Duodenal mucosa (tissue), 2 donors: ENCODE measurements around the gene PCTP.

Experiments
- H3K27ac ChIP-seq: one replicate; pipeline ENCODE4 v1.7.0; 2013; ENCODE audit warnings: low read depth, low read length
- H3K27me3 ChIP-seq, 2 donors: one replicate each; pipeline ENCODE4 v1.7.0; 2013; ENCODE audit warnings: low read length in 2 of 2, control low read depth in 1 of 2; ENCODE audit not compliant: insufficient read depth in 2 of 2, control insufficient read depth in 1 of 2
- H3K36me3 ChIP-seq, 2 donors: one replicate each; pipeline ENCODE4 v1.7.0; 2013; ENCODE audit warnings: low read length in 2 of 2, control low read depth in 1 of 2; ENCODE audit not compliant: insufficient read depth in 2 of 2, control insufficient read depth in 1 of 2
- H3K4me1 ChIP-seq, 2 donors: one replicate each; pipeline ENCODE4 v1.7.0; 2013; ENCODE audit warnings: low read length in 2 of 2, control low read depth in 1 of 2; ENCODE audit not compliant: insufficient read depth in 2 of 2, control insufficient read depth in 1 of 2
- H3K4me3 ChIP-seq, 2 donors: one replicate each; pipeline ENCODE4 v1.7.0; 2013; ENCODE audit warnings: low read length in 2 of 2, low read depth in 1 of 2
- H3K9ac ChIP-seq, 2 donors: one replicate each; pipeline ENCODE4 v1.7.0; 2013; ENCODE audit warnings: low read length in 2 of 2, low read depth in 1 of 2
- H3K9me3 ChIP-seq, 2 donors: one replicate each; pipeline ENCODE4 v1.7.0; 2013; ENCODE audit warnings: low read length in 2 of 2, control low read depth in 1 of 2; ENCODE audit not compliant: control insufficient read depth in 1 of 2

The PCTP gene

GRCh38 chr17:55756689-55757088 is 5.8 kb downstream of the PCTP start:
- Histone ChIP-seq H3K9me3 (no peaks in the 10 kb centered on the region), H3K4me3 (no peak overlapping the region), H3K36me3 (peaks cover 0 to 4% of the 10 kb centered on the region in 2 donors), H3K27me3 (no peaks in the 10 kb centered on the region), H3K4me1 (peaks cover 2 to 5% of the 10 kb centered on the region in 2 donors), H3K9ac (no peak overlapping the region), H3K27ac (no peak overlapping the region)

GRCh38 chr17:55757659-55758058 is 6.8 kb downstream of the PCTP start:
- Histone ChIP-seq H3K9me3 (no peaks in the 10 kb centered on the region), H3K4me1 (peaks cover 0 to 5% of the 10 kb centered on the region in 2 donors), H3K27me3 (no peaks in the 10 kb centered on the region), H3K36me3 (peaks cover 0 to 4% of the 10 kb centered on the region in 2 donors), H3K9ac (no peak overlapping the region), H3K4me3 (no peak overlapping the region), H3K27ac (no peak overlapping the region)

- no peaks in the 10 kb centered on the region for H3K9me3 ChIP-seq
- peaks cover 0 to 4% of the 10 kb centered on the region in 2 donors for H3K36me3 ChIP-seq
- H3K4me1 ChIP-seq, result peaks cover 0 to 5% of the 10 kb centered on the region in 2 donors
- no peak overlapping the region for H3K9ac ChIP-seq
- H3K27ac ChIP-seq, result no peak overlapping the region
- H3K4me3 ChIP-seq, result no peak overlapping the region
- H3K27me3 ChIP-seq, result no peaks in the 10 kb centered on the region
These were observed 7.3 kb downstream of the PCTP start for GRCh38 chr17:55758171-55758570.

- Histone ChIP-seq H3K4me3 (no peak overlapping the region), H3K27ac (no peak overlapping the region), H3K36me3 (no peaks in the 10 kb centered on the region), H3K9ac (no peak overlapping the region), H3K27me3 (no peaks in the 10 kb centered on the region), H3K4me1 (peaks cover 0 to 5% of the 10 kb centered on the region in 2 donors), H3K9me3 (no peaks in the 10 kb centered on the region)
These were observed 9.9 kb downstream of the PCTP start for GRCh38 chr17:55760643-55761355.

GRCh38 chr17:55762086-55762858 is 11.4 kb downstream of the PCTP start:
- Histone ChIP-seq H3K9ac (no peak overlapping the region), H3K4me1 (peaks cover 0 to 5% of the 10 kb centered on the region in 2 donors), H3K4me3 (no peak overlapping the region), H3K27me3 (no peaks in the 10 kb centered on the region), H3K27ac (no peak overlapping the region), H3K9me3 (no peaks in the 10 kb centered on the region), H3K36me3 (no peaks in the 10 kb centered on the region)

- no peak overlapping the region for H3K27ac ChIP-seq
- H3K4me1 ChIP-seq, result peaks cover 0 to 5% of the 10 kb centered on the region in 2 donors
- peaks cover 0 to 4% of the 10 kb centered on the region in 2 donors for H3K36me3 ChIP-seq
- no peaks in the 10 kb centered on the region for H3K27me3 ChIP-seq
- no peak overlapping the region for H3K9ac ChIP-seq
- no peaks in the 10 kb centered on the region for H3K9me3 ChIP-seq
- no peak overlapping the region for H3K4me3 ChIP-seq
These were observed 13.0 kb downstream of the PCTP start for GRCh38 chr17:55763856-55764255.

- no peak overlapping the region for H3K27ac ChIP-seq
- H3K4me3 ChIP-seq, result no peak overlapping the region
- H3K4me1 ChIP-seq, result peaks cover 0 to 5% of the 10 kb centered on the region in 2 donors
- H3K9me3 ChIP-seq, result no peaks in the 10 kb centered on the region
- H3K36me3 ChIP-seq, result peaks cover 0 to 7% of the 10 kb centered on the region in 2 donors
- H3K9ac ChIP-seq, result no peak overlapping the region
- H3K27me3 ChIP-seq, result no peaks in the 10 kb centered on the region
These were observed 13.8 kb downstream of the PCTP start for GRCh38 chr17:55764610-55765009.

GRCh38 chr17:55765472-55765871 is 14.6 kb downstream of the PCTP start:
- no peaks in the 10 kb centered on the region for H3K9me3 ChIP-seq
- no peak overlapping the region for H3K27ac ChIP-seq
- H3K36me3 ChIP-seq, result peaks cover 0 to 7% of the 10 kb centered on the region in 2 donors

GRCh38 chr17:55768936-55769624 is 18.2 kb downstream of the PCTP start:
- Histone ChIP-seq H3K4me3 (no peak overlapping the region), H3K27me3 (no peaks in the 10 kb centered on the region), H3K9me3 (no peaks in the 10 kb centered on the region), H3K9ac (no peak overlapping the region), H3K36me3 (peaks cover 13 to 31% of the 10 kb centered on the region in 2 donors), H3K27ac (no peak overlapping the region), H3K4me1 (no peaks in the 10 kb centered on the region)

More at GRCh38 chr17:55765472-55765871, 14.6 kb downstream of the PCTP start:
- peaks cover 0 to 5% of the 10 kb centered on the region in 2 donors for H3K4me1 ChIP-seq
- H3K9ac ChIP-seq, result no peak overlapping the region
- no peak overlapping the region for H3K4me3 ChIP-seq
- H3K27me3 ChIP-seq, result no peaks in the 10 kb centered on the region

- H3K9ac ChIP-seq, result no peak overlapping the region
- H3K27ac ChIP-seq, result no peak overlapping the region
- no peaks in the 10 kb centered on the region for H3K27me3 ChIP-seq
- H3K4me3 ChIP-seq, result no peak overlapping the region
- H3K4me1 ChIP-seq, result no peaks in the 10 kb centered on the region
- no peaks in the 10 kb centered on the region for H3K9me3 ChIP-seq
- H3K36me3 ChIP-seq, result peaks cover 17 to 32% of the 10 kb centered on the region in 2 donors
These were observed 18.8 kb downstream of the PCTP start for GRCh38 chr17:55769625-55770000.
